GM18861 (cell line): ENCODE data around the gene C12orf50.
"Not testable (repeated sequence)": the region's sequence is repeated elsewhere in the genome, so short reads cannot be mapped to it uniquely, and the experiment has no call there.

Experiments
- ATAC-seq: cut with Tn5 transposase; IDR thresholded peaks from one replicate; pipeline ENCODE4 v1.9.1; 2021; ENCODE audit not compliant: unreplicated experiment

The C12orf50 gene

DNA sequence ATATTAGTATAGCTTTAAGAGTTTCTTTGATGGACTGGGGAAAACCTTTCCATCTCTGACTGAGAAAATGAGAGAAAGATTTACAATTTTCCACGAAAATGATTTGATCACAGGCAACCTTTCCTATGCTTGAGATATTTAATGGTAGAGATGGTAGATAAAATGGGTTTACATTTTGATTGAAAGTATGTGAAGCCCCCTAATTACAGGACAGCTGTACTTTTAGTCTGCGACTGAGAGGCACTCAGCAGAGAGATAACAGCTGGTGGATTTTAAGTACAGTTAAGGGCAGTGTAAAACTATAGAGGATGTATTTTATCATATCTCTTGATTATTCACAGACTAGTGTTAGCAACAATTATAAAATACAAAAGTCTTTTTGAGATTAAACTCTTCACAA lies 40.7 kb downstream of the C12orf50 start:
- no peak for ATAC-seq

DNA sequence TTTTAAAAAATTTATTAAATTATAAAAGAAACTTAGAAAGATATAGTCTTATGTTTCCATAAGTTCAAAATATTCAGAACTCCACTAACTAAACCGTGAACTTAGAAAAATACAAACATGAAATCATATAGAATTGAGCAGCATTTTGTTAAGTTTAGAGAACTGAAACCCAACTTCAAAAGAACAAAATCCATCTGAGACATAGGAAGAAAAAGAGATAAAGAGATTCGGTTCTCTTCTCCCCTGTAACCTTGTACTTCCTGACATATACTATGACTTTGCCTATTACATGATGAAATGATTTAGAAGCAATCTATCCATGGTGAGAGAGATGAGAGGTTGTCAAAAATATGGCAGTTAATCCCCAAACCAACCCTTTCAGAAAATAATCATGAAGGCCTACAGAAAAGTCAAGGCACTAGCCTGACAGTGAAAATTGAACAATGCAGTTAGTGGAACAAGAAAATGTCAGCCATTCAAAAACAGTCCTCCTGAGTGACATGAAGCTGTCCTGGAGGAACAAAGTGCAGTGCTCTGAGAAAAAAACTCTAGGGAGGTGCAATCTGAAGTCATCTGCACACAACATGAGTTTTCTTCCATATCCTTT lies 44.0 kb downstream of the C12orf50 start:
- ATAC-seq = no peak

DNA sequence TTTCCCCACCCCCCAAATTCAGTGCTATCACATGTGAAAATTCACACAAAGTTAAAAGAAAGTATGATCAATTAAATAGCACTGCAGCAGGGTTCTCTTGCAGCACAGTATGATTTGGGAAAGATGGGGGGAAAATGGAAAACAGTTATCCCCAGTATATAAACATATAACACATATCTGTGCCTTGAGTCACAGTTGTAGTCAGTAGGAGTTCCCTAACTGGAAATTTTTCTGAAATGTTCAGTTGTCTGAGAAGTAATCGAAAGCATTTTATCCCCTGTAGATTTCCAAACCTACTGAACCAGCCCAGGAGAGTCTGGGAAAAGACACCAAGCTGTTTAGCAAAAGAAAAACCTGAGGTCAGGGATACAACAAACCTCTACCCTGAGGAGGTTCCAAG lies 47.0 kb downstream of the C12orf50 start:
- no peak for ATAC-seq

DNA sequence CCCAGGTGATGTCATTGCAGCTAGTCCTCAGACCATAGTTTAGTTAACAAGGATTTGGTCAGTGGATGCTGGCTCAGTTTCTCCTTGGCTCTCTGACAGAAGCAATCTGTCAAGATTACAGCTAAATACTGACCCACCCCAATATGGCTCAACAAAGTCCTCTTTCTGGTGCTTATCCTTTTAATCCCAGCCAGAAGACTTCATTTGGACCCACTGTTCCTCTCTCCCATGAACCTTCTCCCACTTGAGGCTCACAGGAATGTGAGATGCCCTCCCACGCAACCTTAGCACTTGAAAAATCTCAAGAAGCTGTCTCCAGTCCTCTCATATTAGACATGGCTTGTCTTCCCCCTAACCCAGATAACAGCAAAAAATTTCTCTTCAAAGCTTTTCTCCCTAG lies 47.7 kb downstream of the C12orf50 start:
- ATAC-seq = no peak

- no peak for ATAC-seq
These were observed 53.3 kb downstream of the C12orf50 start for GRCh38 chr12:87975879-87976278.

- ATAC-seq = no peak
These were observed 61.3 kb downstream of the C12orf50 start for GRCh38 chr12:87967871-87968270.

DNA sequence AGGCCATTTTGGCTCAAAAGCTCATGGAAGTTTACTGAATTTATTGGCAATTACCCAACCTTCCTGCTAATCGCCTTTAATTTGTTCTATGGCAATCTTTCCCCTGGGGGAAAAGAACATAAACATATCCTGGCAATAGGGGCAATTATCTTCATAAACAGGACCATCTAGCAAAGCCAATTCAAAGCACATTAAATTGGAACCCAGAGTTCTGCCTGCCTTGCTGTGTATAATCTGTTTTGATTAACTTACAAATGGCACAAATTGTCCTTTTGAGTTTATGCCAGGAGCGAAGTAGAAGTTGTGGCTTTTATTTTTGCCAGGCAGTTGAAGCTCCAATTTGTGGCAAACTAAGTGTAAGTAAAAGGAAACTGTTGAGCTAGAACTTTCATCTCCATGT lies 68.6 kb downstream of the C12orf50 start:
- no peak for ATAC-seq

- not testable (repeated sequence) for ATAC-seq
These were observed 75.2 kb downstream of the C12orf50 start for GRCh38 chr12:87954028-87954427.

DNA sequence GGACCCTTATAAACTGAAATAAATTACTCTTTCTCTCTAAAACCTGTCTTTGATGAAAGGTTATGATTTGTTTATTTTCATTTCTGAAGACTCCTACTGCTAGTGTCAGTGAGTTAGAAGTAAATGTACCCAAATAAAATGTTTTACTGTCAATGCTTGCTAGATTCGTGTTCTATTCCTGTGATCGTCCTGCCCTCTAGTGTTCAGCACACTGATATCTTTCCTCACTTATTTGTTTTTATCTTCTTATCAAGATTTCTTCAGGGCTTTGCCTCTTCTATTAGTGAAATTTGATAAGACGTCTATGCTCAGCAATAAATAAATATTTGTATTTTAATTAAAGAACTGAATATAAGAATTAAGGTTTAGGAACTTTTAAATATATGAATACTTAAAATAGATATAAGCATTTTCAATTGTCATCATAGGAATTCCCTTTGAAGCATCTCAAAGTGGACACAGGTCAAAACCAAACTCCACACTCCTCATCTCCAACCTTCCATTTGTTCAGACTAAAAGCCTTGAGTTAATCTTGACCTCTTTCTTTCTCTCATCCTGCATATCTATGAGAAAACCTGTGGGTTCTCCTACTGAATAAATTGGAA lies 75.8 kb downstream of the C12orf50 start:
- ATAC-seq = no peak

- ATAC-seq = no peak
These were observed 76.4 kb downstream of the C12orf50 start for GRCh38 chr12:87952850-87953249.

- no peak for ATAC-seq
These were observed 77.0 kb downstream of the C12orf50 start for GRCh38 chr12:87952223-87952622.

DNA sequence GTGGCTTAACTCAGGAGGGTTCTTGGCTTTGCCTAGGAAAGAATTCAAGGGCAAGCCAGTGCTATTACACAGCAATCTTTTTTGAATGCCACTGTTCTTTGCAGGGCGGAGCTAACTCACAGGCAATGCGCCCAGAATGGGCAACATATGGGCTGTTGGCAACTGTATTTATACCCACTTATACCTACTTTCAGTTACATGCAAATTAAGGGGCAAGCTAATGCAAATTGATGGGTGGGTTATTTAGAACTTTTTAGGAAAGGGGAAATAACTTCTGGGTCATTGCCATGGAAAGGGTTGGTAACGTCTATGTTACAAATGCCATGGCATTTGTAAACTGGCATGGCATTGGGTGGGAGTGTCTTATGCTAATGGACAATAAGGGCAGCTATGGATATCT lies 85.4 kb downstream of the C12orf50 start:
- no peak for ATAC-seq

DNA sequence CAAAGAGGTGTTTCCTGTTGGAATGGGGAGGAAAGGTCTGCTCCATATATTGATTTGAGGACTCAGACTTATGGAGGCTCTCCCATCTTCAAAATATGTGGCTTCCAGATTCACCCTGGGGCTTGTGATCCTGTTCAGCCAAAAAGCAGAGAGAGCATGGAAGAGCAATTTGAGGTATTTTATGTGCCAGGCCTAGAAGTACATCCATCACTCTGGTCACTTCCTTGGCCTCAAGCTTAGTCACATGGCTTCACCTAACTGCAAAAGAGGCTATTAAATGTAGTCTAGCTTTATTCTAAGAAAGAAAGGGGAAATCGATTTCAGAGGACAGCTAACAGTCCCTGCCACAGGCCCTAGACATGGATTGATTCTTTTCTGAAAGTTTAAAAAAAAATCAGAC lies 86.2 kb downstream of the C12orf50 start:
- ATAC-seq = no peak

- ATAC-seq = no peak
These were observed 90.0 kb downstream of the C12orf50 start for GRCh38 chr12:87939182-87939581.

- ATAC-seq = no peak
These were observed 94.0 kb downstream of the C12orf50 start for GRCh38 chr12:87935216-87935615.

DNA sequence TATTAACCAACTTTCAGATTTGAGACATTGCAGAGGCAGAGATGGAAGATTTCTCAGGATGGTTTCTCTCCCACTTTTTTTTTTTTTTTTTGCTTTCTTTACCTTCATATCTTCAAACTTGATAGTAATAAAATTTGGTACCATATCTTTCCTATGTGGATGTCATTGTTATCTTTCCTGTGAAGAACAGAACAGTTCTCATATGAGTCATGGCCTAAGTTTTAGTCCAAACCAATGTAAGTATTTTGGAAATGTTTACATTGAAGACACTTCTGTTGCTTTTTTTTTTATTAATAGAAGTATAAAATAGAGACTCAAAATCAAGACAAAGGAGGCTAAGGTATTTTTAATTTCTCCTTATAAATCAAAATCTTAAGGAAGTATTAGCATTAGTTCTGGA lies 95.2 kb downstream of the C12orf50 start:
- no peak for ATAC-seq

DNA sequence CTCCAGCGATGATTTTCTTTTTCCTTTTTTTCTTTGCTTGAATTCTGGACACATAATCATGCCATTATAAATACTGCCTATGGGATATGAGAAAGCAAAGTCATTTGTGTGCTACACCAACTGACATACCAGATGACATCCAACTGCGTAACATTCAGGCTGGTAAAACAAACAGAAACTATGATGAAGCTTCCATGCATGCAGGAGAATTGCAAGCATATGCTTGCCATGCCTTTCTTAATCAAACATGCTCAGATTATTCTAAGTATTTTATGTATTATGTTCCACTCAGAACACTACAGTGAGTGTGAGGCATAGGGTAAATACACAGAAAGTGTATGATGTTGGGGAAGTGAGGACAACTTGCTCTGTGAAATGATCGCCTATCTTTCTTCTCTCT lies 97.4 kb downstream of the C12orf50 start:
- no peak for ATAC-seq

- no peak for ATAC-seq
These were observed 98.6 kb downstream of the C12orf50 start for GRCh38 chr12:87930627-87931026.
